Sigmoid colon (tissue), 4 donors: ENCODE data around the gene NMRAL1.

ENCODE experiments used
- CTCF ChIP-seq, 4 experiments: fragments of 450-650 bp in 3 of 4; fragments of 200-600 bp in 1 of 4; IDR thresholded peaks; one replicate each; pipeline ENCODE4 v1.5.1; 2016 to 2019; ENCODE audit warnings: antibody characterized with exemption in 4 of 4, mild to moderate bottlenecking in 3 of 4, moderate library complexity in 2 of 4
- EP300 ChIP-seq, 4 donors: sonication (generic); formaldehyde crosslinking; IDR thresholded peaks; one replicate each; pipeline ENCODE4 v1.6.1; 2017; ENCODE audit warnings: antibody characterized with exemption in 4 of 4

- no peak for TF ChIP-seq CTCF (IDR thresholded peaks at IDR 0.05)
- no peak for TF ChIP-seq EP300 (IDR thresholded peaks at IDR 0.05)
Observed at GRCh38 chr16:4513086-4513860, 38.8 kb upstream of the NMRAL1 start.
